Smooth muscle cell of the umbilical artery (primary cell): ENCODE results near the gene NEDD8. TPM values are rescaled to one million over a fixed set of nuclear protein-coding genes. Genes with fewer than 3 reads are reported as not detected.

Experiments
- total RNA-seq: library from RNA; depleted of rRNA; stranded (reverse); fragments of >200 nt; gene quantifications from 2 replicates; pipeline ENCODE4 v1.2.3, GENCODE V29; 2014

Gene NEDD8
- total RNA-seq: 158 and 162 TPM in 2 replicates

DNA sequence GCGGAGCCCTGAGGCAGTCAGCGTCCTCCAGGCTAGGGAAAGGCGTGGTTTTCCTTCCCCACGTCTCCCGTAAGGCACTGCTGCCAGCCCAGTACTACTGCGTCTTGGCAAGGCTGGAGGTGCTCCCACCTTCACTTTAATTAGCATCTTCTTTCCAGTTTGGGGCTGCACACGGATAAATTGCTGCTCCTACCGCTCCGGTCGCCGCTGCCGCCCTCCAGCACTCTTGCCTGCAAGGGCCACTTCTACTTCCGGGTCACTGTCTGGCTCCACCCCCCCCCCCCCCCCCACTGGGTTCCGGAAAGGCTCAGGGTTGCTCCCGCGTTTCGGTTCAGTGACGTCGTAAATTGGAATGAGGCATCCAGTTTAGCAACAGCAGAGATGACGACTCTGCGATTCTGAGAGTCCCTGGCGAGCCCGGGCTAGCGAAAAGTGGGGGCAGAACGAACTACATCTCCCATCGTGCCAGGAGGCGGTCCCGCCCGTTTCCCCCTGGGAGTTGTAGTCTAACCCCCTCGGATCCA lies at the start of gene NEDD8:
NEDD8 (minus strand) TSS at position 247 of the 524 bp plus-strand sequence; CDS start at position 147, 100 bp downstream.

GRCh38 chr14:24271134-24271833 lies 39.1 kb upstream of the NEDD8 start, which contains the start of gene RABGGTA:
Gene RABGGTA (minus strand): TSS chr14:24271597. CDS start chr14:24271115, 482 bp downstream.

GRCh38 chr14:24262821-24263733 lies 30.9 kb upstream of the NEDD8 start, which contains the start of gene TGM1:
Gene TGM1 (minus strand): TSS chr14:24263177. CDS start chr14:24262352, 825 bp downstream.

DNA sequence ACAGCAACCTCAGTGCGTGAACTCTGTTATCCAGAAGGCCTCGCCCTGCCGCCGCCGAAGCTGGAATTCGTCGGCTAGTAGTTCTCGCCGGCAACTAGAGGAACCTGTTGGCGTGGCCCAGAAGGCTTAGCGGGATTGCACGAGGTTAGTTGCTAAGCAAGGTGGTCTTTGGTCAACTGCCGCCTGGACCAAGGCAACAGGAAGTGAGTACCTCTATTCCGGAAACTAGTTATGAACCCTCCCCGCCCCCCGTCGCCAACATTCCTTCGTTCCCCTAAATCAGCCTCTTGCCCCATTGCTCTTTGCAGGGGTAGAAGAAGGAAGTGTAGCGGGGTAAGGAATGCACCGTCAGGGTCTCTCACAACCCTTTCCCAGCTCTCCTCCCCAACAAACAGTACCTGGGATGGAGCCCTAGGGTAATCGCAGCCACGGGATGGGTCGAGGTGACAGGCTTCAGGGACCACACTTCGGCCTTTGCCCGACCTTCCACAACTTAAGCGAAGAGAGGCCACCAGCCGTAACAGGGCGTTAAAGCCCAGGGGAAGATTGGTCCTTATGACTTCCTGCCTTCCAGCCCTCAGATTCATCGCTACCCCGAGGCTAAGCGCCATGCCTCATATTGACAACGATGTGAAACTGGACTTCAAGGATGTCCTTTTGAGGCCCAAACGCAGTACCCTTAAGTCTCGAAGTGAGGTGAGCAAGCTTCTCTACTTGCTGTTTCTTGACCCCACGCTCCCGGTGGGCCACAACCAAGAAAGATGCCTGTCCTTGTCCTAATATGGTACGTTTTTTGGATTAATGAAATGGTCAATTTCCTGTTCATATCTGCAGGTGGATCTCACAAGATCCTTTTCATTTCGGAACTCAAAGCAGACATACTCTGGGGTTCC lies 724 bp upstream of the NEDD8 start, which contains the start of gene GMPR2:
GMPR2 (plus strand) TSS at position 285 of the 893 bp plus-strand sequence; CDS start at position 610, 325 bp downstream.

DNA sequence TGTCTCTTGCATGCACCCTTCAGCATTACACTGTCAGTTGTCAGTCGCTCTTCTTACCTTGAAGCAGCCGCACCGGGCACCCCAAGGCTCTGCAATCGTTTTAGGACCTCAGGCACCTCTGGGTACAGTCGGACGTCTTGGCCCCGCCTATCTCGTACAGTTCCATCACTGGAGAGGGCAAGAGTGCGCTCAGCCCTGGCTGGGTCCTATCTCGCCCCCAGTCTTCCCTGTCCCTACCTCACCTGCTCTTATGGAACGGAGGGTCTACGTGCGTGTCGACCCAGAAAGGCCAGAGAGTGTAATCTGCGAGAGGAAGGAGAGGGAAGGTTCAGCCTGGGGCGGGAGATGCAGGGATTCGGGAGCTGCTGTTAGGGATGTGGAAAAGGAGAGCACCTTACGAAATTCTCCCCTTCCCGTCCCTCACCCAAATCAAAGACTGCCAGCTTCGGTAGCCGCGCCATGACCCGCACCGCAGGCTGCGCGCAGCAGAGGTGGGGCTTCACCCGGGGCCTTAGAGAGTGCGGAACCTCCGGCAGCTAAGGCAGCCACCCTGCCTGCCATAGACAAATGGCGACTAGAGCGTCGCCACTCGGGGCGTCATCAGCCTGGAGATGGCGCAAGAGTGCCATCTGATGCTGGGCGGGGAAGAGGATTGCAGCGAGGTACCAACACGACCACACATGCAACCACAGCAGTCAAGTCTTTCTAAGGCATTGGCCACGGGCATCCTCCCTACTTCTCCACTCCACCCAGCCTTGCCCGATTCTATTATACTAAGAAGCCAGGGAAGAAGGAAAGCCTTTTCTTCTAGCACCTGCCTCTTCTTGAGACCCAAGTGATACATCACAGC lies 16.4 kb downstream of the NEDD8 start, which contains the start of gene MDP1:
MDP1 (minus strand) TSS at position 572 of the 850 bp plus-strand sequence; CDS start at position 461, 111 bp downstream.

DNA sequence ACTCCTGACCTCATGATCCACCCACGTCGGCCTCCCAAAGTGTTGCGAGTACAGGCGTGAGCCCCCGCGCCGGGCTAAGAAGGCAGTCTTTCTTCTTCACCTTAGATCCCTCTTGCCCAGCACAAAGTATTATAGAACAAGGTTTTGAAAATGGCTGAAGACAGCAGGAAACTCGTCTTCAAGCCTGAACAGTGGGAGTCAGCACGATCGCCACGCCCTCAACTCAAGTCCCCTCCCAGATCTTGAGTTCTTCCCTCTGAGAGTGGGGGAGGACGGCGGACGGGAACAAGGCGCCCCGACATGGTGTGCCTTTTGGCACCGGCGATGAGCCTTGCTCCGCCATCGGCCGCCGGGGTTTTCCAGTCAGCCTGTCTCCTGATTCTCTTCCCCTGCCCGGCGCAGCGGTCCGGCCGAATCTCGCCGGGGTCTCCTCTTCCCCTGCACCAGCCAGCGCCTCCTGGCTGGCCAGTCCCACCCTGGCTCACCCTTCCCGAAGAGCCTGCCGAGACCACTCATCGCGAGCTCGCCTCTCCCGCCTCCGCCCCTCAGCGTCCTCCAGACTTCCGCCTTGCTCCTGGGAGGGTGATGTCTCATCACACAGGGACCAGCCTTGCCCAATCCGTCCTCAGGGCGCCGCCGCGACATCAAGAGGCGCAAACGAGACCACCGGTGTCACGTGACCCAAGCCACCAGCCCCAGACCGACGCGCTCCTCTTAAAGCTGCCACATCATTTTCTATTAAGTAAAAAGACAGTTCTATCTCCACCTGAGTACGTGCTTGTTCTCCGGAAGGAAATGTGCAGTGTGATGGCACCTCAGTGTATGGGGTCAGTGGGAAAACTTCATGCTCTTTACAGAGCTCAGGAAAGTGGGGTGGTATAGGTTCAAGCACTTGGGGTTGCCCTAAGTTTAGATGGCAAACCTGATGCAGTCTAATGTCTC lies 19.0 kb downstream of the NEDD8 start, which contains the start of gene CHMP4A:
CHMP4A (minus strand) TSS at position 565 of the 942 bp plus-strand sequence; CDS start at position 516, 49 bp downstream.

GRCh38 chr14:24195186-24196070 lies 36.7 kb downstream of the NEDD8 start, which contains the start of gene TM9SF1:
Gene TM9SF1 (minus strand): TSS chr14:24195441. CDS start chr14:24195019, 422 bp downstream.

GRCh38 chr14:24188251-24189058 lies 43.7 kb downstream of the NEDD8 start, which contains the start of gene IPO4:
Gene IPO4 (minus strand): TSS chr14:24188816. CDS start chr14:24188787, 29 bp downstream.

DNA sequence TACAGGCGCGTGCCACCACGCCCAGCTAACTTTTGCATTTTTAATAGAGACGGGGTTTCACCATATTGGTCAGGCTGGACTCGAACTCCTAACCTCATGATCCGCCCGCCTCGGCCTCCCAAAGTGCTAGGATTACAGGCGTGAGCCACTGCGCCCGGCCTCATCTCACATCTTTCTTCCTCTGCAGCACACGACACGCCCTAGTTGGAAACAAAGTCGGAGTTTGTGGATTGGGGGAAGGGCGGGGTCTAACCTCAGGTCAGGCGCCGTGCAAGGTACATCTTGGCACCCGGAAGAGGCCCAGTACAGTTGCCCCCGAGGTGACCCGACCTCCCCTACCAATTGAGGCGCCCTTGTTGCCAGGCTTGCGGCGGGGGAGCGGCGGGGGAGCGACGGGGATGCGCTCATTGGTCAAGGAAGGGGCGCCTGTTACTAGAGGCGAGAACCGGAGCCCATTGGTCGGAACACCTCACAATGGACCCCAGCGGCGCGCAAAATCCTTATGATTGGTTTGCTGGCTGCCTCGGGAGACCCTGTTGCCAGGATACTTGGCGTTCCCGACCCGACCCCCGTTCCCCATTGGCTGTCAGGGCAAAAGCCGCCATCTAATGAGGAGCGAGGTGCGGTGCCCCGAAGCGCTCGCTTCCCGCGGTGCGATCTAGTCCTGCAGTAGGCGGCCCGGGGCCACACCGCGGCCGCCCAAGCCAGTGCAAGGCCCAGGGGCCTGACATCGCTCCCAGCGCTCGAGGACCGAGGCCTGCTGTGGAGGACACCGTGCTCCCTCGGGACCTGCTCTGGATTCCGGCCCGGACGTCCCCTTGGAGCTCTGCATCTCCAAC lies 60.5 kb downstream of the NEDD8 start, which contains the start of gene REC8:
REC8 (plus strand) TSS at position 659 of the 839 bp plus-strand sequence. CDS start 473 bp downstream, outside the sequence.

Other genes starting within 250 kb of the NEDD8 start
- gene DHRS4L2, start 243.4 kb downstream of the NEDD8 start, total RNA-seq: 6.7 and 8.3 TPM in 2 replicates
- 0.05 TPM in 1 of 2 replicates, not detected in the other for gene CARMIL3, start 180.4 kb downstream of the NEDD8 start, total RNA-seq
- not detected in 2 replicates for gene CPNE6, start 160.8 kb downstream of the NEDD8 start, total RNA-seq
- 26.7 TPM in 2 replicates for gene PCK2, start 138.1 kb downstream of the NEDD8 start, total RNA-seq
- gene DCAF11, start 117.6 kb downstream of the NEDD8 start, total RNA-seq: 48.4 and 54.9 TPM in 2 replicates
- 0.30 and 0.69 TPM in 2 replicates for gene NRL, start 117.4 kb downstream of the NEDD8 start, total RNA-seq
- gene FITM1, start 101.7 kb downstream of the NEDD8 start, total RNA-seq: not detected in 2 replicates
- gene PSME1, start 96.2 kb downstream of the NEDD8 start, total RNA-seq: 81.2 and 85.5 TPM in 2 replicates
- gene EMC9, start 90.8 kb downstream of the NEDD8 start, total RNA-seq: 10.4 and 16.6 TPM in 2 replicates
- gene PSME2, start 85.8 kb downstream of the NEDD8 start, total RNA-seq: 63.5 and 65.1 TPM in 2 replicates
- gene RNF31, start 84.9 kb downstream of the NEDD8 start, total RNA-seq: 28.5 and 44.6 TPM in 2 replicates
- 30.5 and 42.5 TPM in 2 replicates for gene IRF9, start 71.1 kb downstream of the NEDD8 start, total RNA-seq
- gene REC8, start 60.3 kb downstream of the NEDD8 start, total RNA-seq: 1.2 and 1.7 TPM in 2 replicates
- gene IPO4, start 43.6 kb downstream of the NEDD8 start, total RNA-seq: 36.2 and 52.9 TPM in 2 replicates
- gene TM9SF1, start 36.9 kb downstream of the NEDD8 start, total RNA-seq: 90.6 and 92.9 TPM in 2 replicates
- 0.14 and 0.30 TPM in 2 replicates for gene TSSK4, start 26.7 kb downstream of the NEDD8 start, total RNA-seq
- gene CHMP4A, start 18.9 kb downstream of the NEDD8 start, total RNA-seq: 26.1 and 33.1 TPM in 2 replicates
- 7.9 and 20.5 TPM in 2 replicates for gene MDP1, start 16.3 kb downstream of the NEDD8 start, total RNA-seq
- 66.8 and 89.7 TPM in 2 replicates for gene GMPR2, start 562 bp upstream of the NEDD8 start, total RNA-seq
- 45.1 and 49.5 TPM in 2 replicates for gene TINF2, start 10.3 kb upstream of the NEDD8 start, total RNA-seq
- 0.74 and 2.1 TPM in 2 replicates for gene TGM1, start 30.8 kb upstream of the NEDD8 start, total RNA-seq
- 29.7 and 35.2 TPM in 2 replicates for gene RABGGTA, start 39.2 kb upstream of the NEDD8 start, total RNA-seq
- 14.9 and 23.2 TPM in 2 replicates for gene DHRS1, start 67.4 kb upstream of the NEDD8 start, total RNA-seq
- 19.6 and 23.9 TPM in 2 replicates for gene NOP9, start 67.5 kb upstream of the NEDD8 start, total RNA-seq
- gene CIDEB, start 75.6 kb upstream of the NEDD8 start, total RNA-seq: 0.59 and 0.69 TPM in 2 replicates
- gene LTB4R2, start 77.8 kb upstream of the NEDD8 start, total RNA-seq: 2.1 and 3.5 TPM in 2 replicates
- gene LTB4R, start 79.1 kb upstream of the NEDD8 start, total RNA-seq: 0.59 and 0.78 TPM in 2 replicates
- gene ADCY4, start 102.7 kb upstream of the NEDD8 start, total RNA-seq: 0.59 and 0.97 TPM in 2 replicates
- gene RIPK3, start 107.6 kb upstream of the NEDD8 start, total RNA-seq: not detected in 2 replicates
- gene NFATC4, start 135.8 kb upstream of the NEDD8 start, total RNA-seq: 29.7 and 36.8 TPM in 2 replicates
- 1.2 and 3.0 TPM in 2 replicates for gene NYNRIN, start 166.6 kb upstream of the NEDD8 start, total RNA-seq
- 1.7 and 2.7 TPM in 2 replicates for gene CBLN3, start 197.3 kb upstream of the NEDD8 start, total RNA-seq
- 47.7 and 49.6 TPM in 2 replicates for gene KHNYN, start 197.6 kb upstream of the NEDD8 start, total RNA-seq
- 8.2 and 13.1 TPM in 2 replicates for gene SDR39U1, start 210.4 kb upstream of the NEDD8 start, total RNA-seq